DOHH2 (cell line): Measurements from ENCODE around the gene THRB.

ENCODE experiments used
- H3F3A ChIP-seq: fragments of 200-600 bp; sonication (generic), shearing (Covaris generic); 2 replicates; pipeline ENCODE4 v1.6.0; 2016; ENCODE audit warnings: antibody characterized with exemption, mild to moderate bottlenecking; ENCODE audit not compliant: control insufficient read depth, insufficient read depth
- H3K27ac ChIP-seq: fragments of 200-600 bp; sonication (generic); 2 replicates; pipeline ENCODE4 v1.5.1; 2014; ENCODE audit warnings: low read depth, mild to moderate bottlenecking, low read length, moderate library complexity
- H3K27me3 ChIP-seq: fragments of 200-600 bp; sonication (generic); 2 replicates; pipeline ENCODE4 v1.6.1; 2014; ENCODE audit warnings: mild to moderate bottlenecking, low read length, mixed read lengths; ENCODE audit not compliant: control insufficient read depth
- H3K36me3 ChIP-seq: fragments of 200-600 bp; sonication (generic); 2 replicates; pipeline ENCODE4 v1.6.1; 2014; ENCODE audit warnings: mild to moderate bottlenecking, low read length, moderate library complexity, mixed read lengths; ENCODE audit not compliant: control insufficient read depth
- H3K4me1 ChIP-seq: fragments of 200-600 bp; sonication (generic); 2 replicates; pipeline ENCODE4 v1.6.1; 2014; ENCODE audit warnings: mild to moderate bottlenecking, low read length, mixed read lengths; ENCODE audit not compliant: control insufficient read depth
- H3K4me2 ChIP-seq: fragments of 200-600 bp; sonication (generic); 2 replicates; pipeline ENCODE4 v1.6.0; 2014; ENCODE audit warnings: mild to moderate bottlenecking, low read length, moderate library complexity
- H3K4me3 ChIP-seq: fragments of 200-600 bp; sonication (generic); 2 replicates; pipeline ENCODE4 v1.5.1; 2014; ENCODE audit warnings: mild to moderate bottlenecking, low read length, mixed read lengths
- H3K79me2 ChIP-seq: fragments of 200-600 bp; sonication (generic); 2 replicates; pipeline ENCODE4 v1.6.1; 2014; ENCODE audit warnings: mild to moderate bottlenecking, low read length, mixed read lengths; ENCODE audit not compliant: control insufficient read depth
- H3K9me2 ChIP-seq: fragments of 200-600 bp; sonication (generic); replicated peaks from 2 replicates; pipeline ENCODE4 v1.6.1; 2014; ENCODE audit warnings: mild to moderate bottlenecking, low read length, mixed read lengths; ENCODE audit not compliant: control insufficient read depth
- H3K9me3 ChIP-seq: fragments of 200-600 bp; sonication (generic); 2 replicates; pipeline ENCODE4 v1.6.1; 2014; ENCODE audit warnings: antibody characterized with exemption, low read length, mixed read lengths; ENCODE audit not compliant: control insufficient read depth, insufficient read depth
- H4K20me1 ChIP-seq: fragments of 200-600 bp; sonication (generic); 2 replicates; pipeline ENCODE4 v1.6.0; 2014; ENCODE audit warnings: low read depth, mild to moderate bottlenecking, antibody characterized with exemption, low read length, moderate library complexity; ENCODE audit not compliant: control insufficient read depth, insufficient read depth
- CTCF ChIP-seq: fragments of 200-600 bp; sonication (generic); IDR thresholded peaks from one replicate; pipeline ENCODE4 v1.5.1; 2014; ENCODE audit warnings: antibody characterized with exemption, mild to moderate bottlenecking, low read depth, low read length; ENCODE audit not compliant: poor library complexity, severe bottlenecking
- EZH2phosphoT487 ChIP-seq: fragments of 200-600 bp; sonication (generic); IDR thresholded peaks from 2 replicates; pipeline ENCODE4 v1.6.1; 2017; ENCODE audit warnings: borderline replicate concordance, mild to moderate bottlenecking, antibody characterized with exemption, low read length, moderate library complexity, mixed read lengths

The THRB gene

GRCh38 chr3:24232784-24233183 is 261.9 kb downstream of the THRB start:
- H3K27ac ChIP-seq = no peak overlapping the region

GRCh38 chr3:24229468-24230221 is 265.0 kb downstream of the THRB start:
- no peaks in the 10 kb centered on the region for H3F3A ChIP-seq
- no peaks in the 10 kb centered on the region for H3K79me2 ChIP-seq
- no peaks in the 10 kb centered on the region for H3K9me3 ChIP-seq
- H4K20me1 ChIP-seq = no peaks in the 10 kb centered on the region
- H3K4me2 ChIP-seq = no peak overlapping the region
- H3K4me1 ChIP-seq = no peaks in the 10 kb centered on the region
- H3K27ac ChIP-seq = no peak overlapping the region
- no peak overlapping the region for H3K4me3 ChIP-seq
- no peaks in the 10 kb centered on the region for H3K36me3 ChIP-seq
- H3K27me3 ChIP-seq = no peaks in the 10 kb centered on the region
- no peaks in the 10 kb centered on the region for H3K9me2 ChIP-seq
- TF ChIP-seq CTCF (no peak), EZH2phosphoT487 (no peak)

More at GRCh38 chr3:24232784-24233183, 261.9 kb downstream of the THRB start:
- no peaks in the 10 kb centered on the region for H3K79me2 ChIP-seq
- H3F3A ChIP-seq = no peaks in the 10 kb centered on the region
- no peaks in the 10 kb centered on the region for H3K9me2 ChIP-seq
- no peaks in the 10 kb centered on the region for H3K36me3 ChIP-seq
- no peak overlapping the region for H3K4me3 ChIP-seq
- no peaks in the 10 kb centered on the region for H3K27me3 ChIP-seq
- H3K9me3 ChIP-seq = no peaks in the 10 kb centered on the region
- H3K4me1 ChIP-seq = no peaks in the 10 kb centered on the region
- no peaks in the 10 kb centered on the region for H4K20me1 ChIP-seq
- TF ChIP-seq CTCF (no peak), EZH2phosphoT487 (no peak)
- no peak overlapping the region for H3K4me2 ChIP-seq

GRCh38 chr3:24227635-24228034 is 267.0 kb downstream of the THRB start:
- no peaks in the 10 kb centered on the region for H3K9me3 ChIP-seq
- no peaks in the 10 kb centered on the region for H3K79me2 ChIP-seq
- H3F3A ChIP-seq = no peaks in the 10 kb centered on the region
- H3K36me3 ChIP-seq = no peaks in the 10 kb centered on the region
- H3K27me3 ChIP-seq = no peaks in the 10 kb centered on the region
- no peak overlapping the region for H3K27ac ChIP-seq
- no peaks in the 10 kb centered on the region for H3K4me1 ChIP-seq
- H4K20me1 ChIP-seq = no peaks in the 10 kb centered on the region
- no peak overlapping the region for H3K4me2 ChIP-seq
- TF ChIP-seq CTCF = no peak
- H3K4me3 ChIP-seq = no peak overlapping the region
- H3K9me2 ChIP-seq = no peaks in the 10 kb centered on the region
